Esophagus mucosa (tissue), 1 donor: Measurements from ENCODE around the gene CD74. TPM values are rescaled to one million over a fixed set of nuclear protein-coding genes. Genes with fewer than 3 reads are reported as not detected.

Experiments
- ATAC-seq: fragments of 200-7000 bp; cut with Tn5 transposase; one replicate; pipeline ENCODE4 v1.9.1; 2020
- total RNA-seq: library from RNA; stranded (reverse); gene quantifications from one replicate; pipeline ENCODE4 v1.2.4, GENCODE V29; 2023
- donor health status: DM: yes; HTN: yes; CAD: no.

The CD74 gene
- total RNA-seq, 1 donor from 2014 or later: 125 TPM

GRCh38 chr5:150396267-150396666, 16.4 kb downstream of the CD74 start:
- ATAC-seq: no peak

GRCh38 chr5:150395688-150395975, 17.1 kb downstream of the CD74 start:
- ATAC-seq: no peak

GRCh38 chr5:150394912-150395687, 17.6 kb downstream of the CD74 start:
- peak; percentile 4 for ATAC-seq

GRCh38 chr5:150394131-150394530, 18.6 kb downstream of the CD74 start:
- no peak for ATAC-seq

GRCh38 chr5:150393096-150393645, 19.5 kb downstream of the CD74 start:
- no peak for ATAC-seq

GRCh38 chr5:150392680-150393079, 20.0 kb downstream of the CD74 start:
- ATAC-seq: no peak

GRCh38 chr5:150391986-150392385, 20.7 kb downstream of the CD74 start:
- ATAC-seq: no peak

GRCh38 chr5:150391064-150391834, 21.5 kb downstream of the CD74 start:
- ATAC-seq: no peak

GRCh38 chr5:150389531-150390266, 23.0 kb downstream of the CD74 start:
- no peak for ATAC-seq

- ATAC-seq: no peak
Measured at GRCh38 chr5:150386024-150386855, 26.5 kb downstream of the CD74 start.

- no peak for ATAC-seq
Measured at GRCh38 chr5:150384701-150385100, 28.0 kb downstream of the CD74 start.

GRCh38 chr5:150377964-150378694, 34.6 kb downstream of the CD74 start:
- no peak for ATAC-seq

- ATAC-seq: no peak
Measured at GRCh38 chr5:150376799-150377771, 35.6 kb downstream of the CD74 start.

GRCh38 chr5:150374651-150375050, 38.1 kb downstream of the CD74 start:
- peak; percentile 58 for ATAC-seq

GRCh38 chr5:150372639-150373038, 40.1 kb downstream of the CD74 start:
- no peak for ATAC-seq

- ATAC-seq: no peak
Measured at GRCh38 chr5:150368526-150368925, 44.2 kb downstream of the CD74 start.

- ATAC-seq: no peak
Measured at GRCh38 chr5:150364004-150364403, 48.7 kb downstream of the CD74 start.

- ATAC-seq: no peak
Measured at GRCh38 chr5:150363185-150363584, 49.5 kb downstream of the CD74 start.

GRCh38 chr5:150361301-150361700, 51.4 kb downstream of the CD74 start:
- no peak for ATAC-seq
